SK-N-SH (cell line): ENCODE results near the gene LRRC49.

ENCODE experiments used
- FOXJ3 ChIP-seq: sonication (generic); formaldehyde crosslinking; IDR thresholded peaks from 2 replicates; pipeline ENCODE4 v1.5.1; 2020; ENCODE audit warnings: mild to moderate bottlenecking, missing genetic modification reagents
- FOXM1 ChIP-seq: IDR thresholded peaks from 2 replicates; pipeline ENCODE4 v1.4.0; 2012; ENCODE audit warnings: low read depth, mild to moderate bottlenecking
- GABPA ChIP-seq: IDR thresholded peaks from 2 replicates; pipeline ENCODE4 v1.4.0; 2012; ENCODE audit warnings: low read depth, mild to moderate bottlenecking
- JUND ChIP-seq: IDR thresholded peaks from 2 replicates; pipeline ENCODE4 v1.4.0; 2012
- NFIC ChIP-seq: IDR thresholded peaks from 2 replicates; pipeline ENCODE4 v1.4.0; 2012; ENCODE audit warnings: borderline replicate concordance
- POLR2AphosphoS5 ChIP-seq: IDR thresholded peaks from 2 replicates; pipeline ENCODE4 v1.6.1; 2012; ENCODE audit warnings: low read depth, low read length
- RAD21 ChIP-seq: IDR thresholded peaks from 2 replicates; pipeline ENCODE4 v1.6.1; 2012; ENCODE audit warnings: mild to moderate bottlenecking, low read length
- RCOR1 ChIP-seq: fragments of 150-350 bp; IDR thresholded peaks from 2 replicates; pipeline ENCODE4 v1.6.1; 2017; ENCODE audit warnings: antibody characterized with exemption, low read length
- RFX5 ChIP-seq: IDR thresholded peaks from 2 replicates; pipeline ENCODE4 v1.6.1; 2012; ENCODE audit warnings: mild to moderate bottlenecking, improper control_type of control experiment, low read length
- SMC3 ChIP-seq: IDR thresholded peaks from 2 replicates; pipeline ENCODE4 v1.6.1; 2012; ENCODE audit warnings: low read depth, low read length, improper control_type of control experiment
- TAF1 ChIP-seq: IDR thresholded peaks from 2 replicates; pipeline ENCODE4 v1.6.1; 2012; ENCODE audit warnings: low read depth, mild to moderate bottlenecking, low read length, moderate library complexity, borderline replicate concordance
- TF ChIP-seq, protein P1 (sequence below): fragments of 200-600 bp; sonication (generic); IDR thresholded peaks from 2 replicates; pipeline ENCODE4 v1.6.1; 2017; ENCODE audit warnings: antibody characterized with exemption, mild to moderate bottlenecking, moderate library complexity
- TF ChIP-seq, protein P2 (sequence below): IDR thresholded peaks from 2 replicates; pipeline ENCODE4 v1.6.1; 2012; ENCODE audit warnings: mild to moderate bottlenecking, low read depth, low read length, moderate library complexity
- TF ChIP-seq, protein P3 (sequence below): IDR thresholded peaks from 2 replicates; pipeline ENCODE4 v1.4.0; 2012; ENCODE audit warnings: low read depth

DNA sequence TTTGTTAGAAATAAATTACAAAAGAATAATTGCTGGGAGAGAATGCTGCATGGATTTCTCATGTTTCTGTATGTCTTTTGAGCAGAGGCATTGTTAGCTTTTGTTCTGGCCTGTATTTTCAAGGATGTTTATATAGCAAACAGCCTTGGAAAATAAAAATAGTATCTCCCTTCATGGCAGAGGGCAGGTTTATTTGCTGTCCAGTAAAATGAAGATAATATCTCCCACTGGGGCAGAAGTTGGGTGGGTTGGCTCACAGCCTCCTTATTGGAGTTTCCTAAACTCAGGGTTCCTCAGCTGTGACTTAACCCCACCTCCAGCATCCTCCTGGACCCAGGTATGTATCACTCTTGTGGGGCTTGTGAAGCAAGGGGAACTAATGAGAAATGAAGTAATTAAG is 178.9 kb downstream of the LRRC49 start:
- TF ChIP-seq, protein P1, sequence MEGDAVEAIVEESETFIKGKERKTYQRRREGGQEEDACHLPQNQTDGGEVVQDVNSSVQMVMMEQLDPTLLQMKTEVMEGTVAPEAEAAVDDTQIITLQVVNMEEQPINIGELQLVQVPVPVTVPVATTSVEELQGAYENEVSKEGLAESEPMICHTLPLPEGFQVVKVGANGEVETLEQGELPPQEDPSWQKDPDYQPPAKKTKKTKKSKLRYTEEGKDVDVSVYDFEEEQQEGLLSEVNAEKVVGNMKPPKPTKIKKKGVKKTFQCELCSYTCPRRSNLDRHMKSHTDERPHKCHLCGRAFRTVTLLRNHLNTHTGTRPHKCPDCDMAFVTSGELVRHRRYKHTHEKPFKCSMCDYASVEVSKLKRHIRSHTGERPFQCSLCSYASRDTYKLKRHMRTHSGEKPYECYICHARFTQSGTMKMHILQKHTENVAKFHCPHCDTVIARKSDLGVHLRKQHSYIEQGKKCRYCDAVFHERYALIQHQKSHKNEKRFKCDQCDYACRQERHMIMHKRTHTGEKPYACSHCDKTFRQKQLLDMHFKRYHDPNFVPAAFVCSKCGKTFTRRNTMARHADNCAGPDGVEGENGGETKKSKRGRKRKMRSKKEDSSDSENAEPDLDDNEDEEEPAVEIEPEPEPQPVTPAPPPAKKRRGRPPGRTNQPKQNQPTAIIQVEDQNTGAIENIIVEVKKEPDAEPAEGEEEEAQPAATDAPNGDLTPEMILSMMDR = no peak
- no peak for TF ChIP-seq RAD21
- no peak for TF ChIP-seq RFX5
- no peak for TF ChIP-seq GABPA
- no peak for TF ChIP-seq FOXJ3
- TF ChIP-seq SMC3 = no peak
- no peak for TF ChIP-seq RCOR1
- TF ChIP-seq JUND = no peak
- TF ChIP-seq FOXM1 = no peak
- TF ChIP-seq NFIC = no peak
- TF ChIP-seq TAF1 = no peak
- TF ChIP-seq, protein P2, sequence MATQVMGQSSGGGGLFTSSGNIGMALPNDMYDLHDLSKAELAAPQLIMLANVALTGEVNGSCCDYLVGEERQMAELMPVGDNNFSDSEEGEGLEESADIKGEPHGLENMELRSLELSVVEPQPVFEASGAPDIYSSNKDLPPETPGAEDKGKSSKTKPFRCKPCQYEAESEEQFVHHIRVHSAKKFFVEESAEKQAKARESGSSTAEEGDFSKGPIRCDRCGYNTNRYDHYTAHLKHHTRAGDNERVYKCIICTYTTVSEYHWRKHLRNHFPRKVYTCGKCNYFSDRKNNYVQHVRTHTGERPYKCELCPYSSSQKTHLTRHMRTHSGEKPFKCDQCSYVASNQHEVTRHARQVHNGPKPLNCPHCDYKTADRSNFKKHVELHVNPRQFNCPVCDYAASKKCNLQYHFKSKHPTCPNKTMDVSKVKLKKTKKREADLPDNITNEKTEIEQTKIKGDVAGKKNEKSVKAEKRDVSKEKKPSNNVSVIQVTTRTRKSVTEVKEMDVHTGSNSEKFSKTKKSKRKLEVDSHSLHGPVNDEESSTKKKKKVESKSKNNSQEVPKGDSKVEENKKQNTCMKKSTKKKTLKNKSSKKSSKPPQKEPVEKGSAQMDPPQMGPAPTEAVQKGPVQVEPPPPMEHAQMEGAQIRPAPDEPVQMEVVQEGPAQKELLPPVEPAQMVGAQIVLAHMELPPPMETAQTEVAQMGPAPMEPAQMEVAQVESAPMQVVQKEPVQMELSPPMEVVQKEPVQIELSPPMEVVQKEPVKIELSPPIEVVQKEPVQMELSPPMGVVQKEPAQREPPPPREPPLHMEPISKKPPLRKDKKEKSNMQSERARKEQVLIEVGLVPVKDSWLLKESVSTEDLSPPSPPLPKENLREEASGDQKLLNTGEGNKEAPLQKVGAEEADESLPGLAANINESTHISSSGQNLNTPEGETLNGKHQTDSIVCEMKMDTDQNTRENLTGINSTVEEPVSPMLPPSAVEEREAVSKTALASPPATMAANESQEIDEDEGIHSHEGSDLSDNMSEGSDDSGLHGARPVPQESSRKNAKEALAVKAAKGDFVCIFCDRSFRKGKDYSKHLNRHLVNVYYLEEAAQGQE = no peak
- TF ChIP-seq POLR2AphosphoS5 = no peak
- TF ChIP-seq, protein P3, sequence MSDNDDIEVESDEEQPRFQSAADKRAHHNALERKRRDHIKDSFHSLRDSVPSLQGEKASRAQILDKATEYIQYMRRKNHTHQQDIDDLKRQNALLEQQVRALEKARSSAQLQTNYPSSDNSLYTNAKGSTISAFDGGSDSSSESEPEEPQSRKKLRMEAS = no peak
